H9 (cell line): ENCODE measurements around the gene RARB. TPM values are rescaled to one million over a fixed set of nuclear protein-coding genes. Genes with fewer than 3 reads are reported as not detected.

Source experiments
- DNase-seq: peaks from one replicate; pipeline ENCODE4 v3.0.0-alpha.2; 2017
- H2AFZ ChIP-seq: one replicate; pipeline ENCODE4 v1.6.1; 2013; ENCODE audit warnings: mild to moderate bottlenecking, low read length, control low read depth, moderate library complexity
- H2AK5ac ChIP-seq: 2 replicates; pipeline ENCODE4 v1.6.1; 2013; ENCODE audit warnings: low read length, control low read depth, mixed read lengths; ENCODE audit not compliant: insufficient read length
- H2BK120ac ChIP-seq: one replicate; pipeline ENCODE4 v1.6.1; 2013; ENCODE audit warnings: low read depth, mild to moderate bottlenecking, low read length, control low read depth, inconsistent platforms; ENCODE audit not compliant: poor library complexity, severe bottlenecking
- H2BK12ac ChIP-seq: 2 replicates; pipeline ENCODE4 v1.6.1; 2013; ENCODE audit warnings: low read length, control low read depth, mixed read lengths, low read depth; ENCODE audit not compliant: insufficient read length
- H2BK15ac ChIP-seq: 2 replicates; pipeline ENCODE4 v1.6.1; 2013; ENCODE audit warnings: low read depth, low read length, control low read depth
- H2BK20ac ChIP-seq: one replicate; pipeline ENCODE4 v1.6.1; 2013; ENCODE audit warnings: low read depth, mild to moderate bottlenecking, low read length, control low read depth, inconsistent platforms; ENCODE audit not compliant: poor library complexity, severe bottlenecking
- H2BK5ac ChIP-seq: 2 replicates; pipeline ENCODE4 v1.6.1; 2013; ENCODE audit warnings: low read length, control low read depth, mixed read lengths; ENCODE audit not compliant: insufficient read length
- H3K14ac ChIP-seq: 2 replicates; pipeline ENCODE4 v1.6.1; 2013; ENCODE audit warnings: low read length, control low read depth; ENCODE audit not compliant: insufficient read depth
- H3K18ac ChIP-seq: 2 replicates; pipeline ENCODE4 v1.6.1; 2013; ENCODE audit warnings: low read depth, mild to moderate bottlenecking, mixed read lengths, low read length, control low read depth; ENCODE audit not compliant: insufficient read length
- H3K23ac ChIP-seq: 2 replicates; pipeline ENCODE4 v1.6.1; 2013; ENCODE audit warnings: low read length, control low read depth, mixed read lengths, low read depth; ENCODE audit not compliant: insufficient read length
- H3K23me2 ChIP-seq: 2 replicates; pipeline ENCODE4 v1.6.1; 2013; ENCODE audit warnings: low read depth, mild to moderate bottlenecking, mixed read lengths, low read length, control low read depth; ENCODE audit not compliant: insufficient read length, poor library complexity, severe bottlenecking
- H3K27ac ChIP-seq: 2 replicates; pipeline ENCODE4 v1.5.1; 2013; ENCODE audit warnings: low read length, control low read depth, mixed read lengths, low read depth; ENCODE audit not compliant: insufficient read length
- H3K27me3 ChIP-seq: 2 replicates; pipeline ENCODE4 v1.6.1; 2013; ENCODE audit warnings: low read length, control low read depth, inconsistent platforms; ENCODE audit not compliant: insufficient read depth
- H3K4ac ChIP-seq: 2 replicates; pipeline ENCODE4 v1.6.1; 2013; ENCODE audit warnings: low read depth, mild to moderate bottlenecking, control low read depth, inconsistent platforms, low read length, moderate library complexity
- H3K4me1 ChIP-seq: 2 replicates; pipeline ENCODE4 v1.6.1; 2013; ENCODE audit warnings: low read length, control low read depth, inconsistent platforms; ENCODE audit not compliant: insufficient read depth
- H3K4me2 ChIP-seq: 2 replicates; pipeline ENCODE4 v1.6.1; 2013; ENCODE audit warnings: low read length, control low read depth, mixed read lengths; ENCODE audit not compliant: insufficient read length, insufficient read depth
- H3K56ac ChIP-seq: 2 replicates; pipeline ENCODE4 v1.6.1; 2013; ENCODE audit warnings: low read depth, mild to moderate bottlenecking, mixed read lengths, low read length, control low read depth; ENCODE audit not compliant: insufficient read length
- H3K79me1 ChIP-seq: 2 replicates; pipeline ENCODE4 v1.6.1; 2013; ENCODE audit warnings: low read depth, mild to moderate bottlenecking, moderate library complexity, low read length, control low read depth, inconsistent platforms; ENCODE audit not compliant: insufficient read depth, poor library complexity, severe bottlenecking
- H3K79me2 ChIP-seq: 2 replicates; pipeline ENCODE4 v1.6.1; 2013; ENCODE audit warnings: low read length, control low read depth, inconsistent platforms; ENCODE audit not compliant: insufficient read depth
- H3K9ac ChIP-seq: 2 replicates; pipeline ENCODE4 v1.6.1; 2013; ENCODE audit warnings: low read length, control low read depth, mixed read lengths; ENCODE audit not compliant: insufficient read length; ENCODE audit errors: extremely low read depth
- H3K9me3 ChIP-seq: one replicate; pipeline ENCODE4 v1.6.1; 2013; ENCODE audit warnings: low read depth, low read length, inconsistent platforms; ENCODE audit not compliant: control insufficient read depth
- H3T11ph ChIP-seq: one replicate; pipeline ENCODE4 v1.6.1; 2013; ENCODE audit warnings: mild to moderate bottlenecking, low read length, control low read depth, inconsistent platforms
- H4K20me1 ChIP-seq: one replicate; pipeline ENCODE4 v1.6.1; 2013; ENCODE audit not compliant: control insufficient read depth, insufficient read length, insufficient read depth
- H4K5ac ChIP-seq: 2 replicates; pipeline ENCODE4 v1.6.1; 2013; ENCODE audit warnings: low read depth, mild to moderate bottlenecking, mixed read lengths, low read length, control low read depth; ENCODE audit not compliant: insufficient read length
- H4K8ac ChIP-seq: replicated peaks from 2 replicates; pipeline ENCODE4 v1.6.1; 2013; ENCODE audit warnings: low read length, control low read depth, mixed read lengths, low read depth; ENCODE audit not compliant: insufficient read length
- H4K91ac ChIP-seq: 2 replicates; pipeline ENCODE4 v1.6.1; 2013; ENCODE audit warnings: low read depth, mild to moderate bottlenecking, moderate library complexity, mixed read lengths, low read length, control low read depth; ENCODE audit not compliant: insufficient read length
- H3K27ac Mint-ChIP-seq, 3 experiments: 2 replicates in 2 of 3; 3 replicates in 1 of 3; pipeline ENCODE4 v1.8.0; 2020 to 2021; ENCODE audit warnings: mixed read lengths in 3 of 3, mild to moderate bottlenecking in 1 of 3, moderate library complexity in 1 of 3
- H3K27me3 Mint-ChIP-seq: 2 replicates; pipeline ENCODE4 v1.8.0; 2021; ENCODE audit warnings: low read depth, mild to moderate bottlenecking, moderate library complexity, mixed read lengths
- H3K36me3 Mint-ChIP-seq, 3 experiments: 2 replicates in 2 of 3; 3 replicates in 1 of 3; pipeline ENCODE4 v1.8.0; 2020 to 2021; ENCODE audit warnings: low read depth in 3 of 3, mixed read lengths in 3 of 3; ENCODE audit not compliant: insufficient read depth in 1 of 3
- H3K4me1 Mint-ChIP-seq, 2 experiments: 2 replicates each; pipeline ENCODE4 v1.8.0; 2020; ENCODE audit warnings: mixed read lengths in 2 of 2
- H3K4me3 Mint-ChIP-seq, 2 experiments: 2 replicates in 1 of 2; 3 replicates in 1 of 2; pipeline ENCODE4 v1.8.0; 2020 to 2021; ENCODE audit warnings: mild to moderate bottlenecking in 2 of 2, mixed read lengths in 2 of 2, moderate library complexity in 1 of 2
- H3K9me3 Mint-ChIP-seq, 2 experiments: 2 replicates in 1 of 2; 3 replicates in 1 of 2; pipeline ENCODE4 v1.8.0; 2020; ENCODE audit warnings: mild to moderate bottlenecking in 2 of 2, mixed read lengths in 2 of 2, moderate library complexity in 1 of 2
- CTCF ChIP-seq: fragments of 200-600 bp; sonication (generic); conservative IDR thresholded peaks from 3 replicates; pipeline ENCODE4 v1.8.0; 2021; ENCODE audit warnings: antibody characterized with exemption, mild to moderate bottlenecking
- WGBS: extraction: QIAGEN DNeasy Blood & Tissue Kit; methylation state at CpG from one replicate; pipeline ENCODE4 v1.1.7; 2013; ENCODE audit warnings: missing lambda C conversion rate, low lambda C conversion rate, mixed read lengths; ENCODE audit not compliant: insufficient read length; ENCODE audit errors: extremely low coverage; 5-methylcytosine and 5-hydroxymethylcytosine counted together
- total RNA-seq: library from RNA; stranded (reverse); gene quantifications from 2 replicates; pipeline ENCODE4 v1.2.1, GENCODE V29; 2021

RARB gene
- total RNA-seq, 1 experiment from 2014 or later = 0.22 TPM

- H3K27me3 Mint-ChIP-seq = no peaks in the 10 kb centered on the region
- H4K20me1 ChIP-seq = no peaks in the 10 kb centered on the region
- H2AK5ac ChIP-seq = no peak overlapping the region
- no peak overlapping the region for H3K27ac ChIP-seq
- TF ChIP-seq CTCF = no peak
- no peak overlapping the region for H2BK20ac ChIP-seq
- no peak overlapping the region for H3K18ac ChIP-seq
- no peak overlapping the region for H2BK15ac ChIP-seq
- H3T11ph ChIP-seq = no peak overlapping the region
- H3K4me3 Mint-ChIP-seq = no peak overlapping the region
- H3K36me3 Mint-ChIP-seq = no peaks in the 10 kb centered on the region
- no peak overlapping the region for H3K9ac ChIP-seq
- no peak overlapping the region for H2BK12ac ChIP-seq
- H4K5ac ChIP-seq = no peak overlapping the region
- H3K4me1 Mint-ChIP-seq = peaks cover 9 to 10% of the 10 kb centered on the region in 2 experiments; a peak in 3 of 4 replicates
- no peak overlapping the region for H2AFZ ChIP-seq
- no peak overlapping the region for H3K4ac ChIP-seq
- H3K9me3 ChIP-seq = no peaks in the 10 kb centered on the region
- H3K4me2 ChIP-seq = no peak overlapping the region
- no peak overlapping the region for H3K14ac ChIP-seq
- no peak overlapping the region for H4K8ac ChIP-seq
- H3K23ac ChIP-seq = no peak overlapping the region
- H2BK5ac ChIP-seq = no peak overlapping the region
- no peak overlapping the region for H3K27ac Mint-ChIP-seq
- H3K79me2 ChIP-seq = no peaks in the 10 kb centered on the region
- H3K27me3 ChIP-seq = no peaks in the 10 kb centered on the region
- H3K56ac ChIP-seq = no peak overlapping the region
- no peak for DNase-seq
- H3K79me1 ChIP-seq = no peaks in the 10 kb centered on the region
- no CpG with 5 or more reads among the region's 2 CpGs for WGBS
- no peak overlapping the region for H2BK120ac ChIP-seq
- H3K4me1 ChIP-seq = no peaks in the 10 kb centered on the region; the same call in 1 of the 2 replicates
- no peaks in the 10 kb centered on the region for H3K23me2 ChIP-seq
- H4K91ac ChIP-seq = no peak overlapping the region
- H3K9me3 Mint-ChIP-seq = no peaks in the 10 kb centered on the region
Measured at GRCh38 chr3:25473246-25473645, 45.2 kb downstream of the RARB start.
